22Rv1 (cell line): Measurements from ENCODE around the gene GATAD2A.

Experiments used
- H3K27ac ChIP-seq: fragments of 450-650 bp; 2 replicates; pipeline ENCODE4 v1.5.1; 2017
- ZFX ChIP-seq: fragments of 450-650 bp; IDR thresholded peaks from 2 replicates; pipeline ENCODE4 v1.6.1; 2017; ENCODE audit warnings: antibody characterized with exemption, borderline replicate concordance
- TF ChIP-seq, protein P1 (sequence below): fragments of 450-650 bp; IDR thresholded peaks from 2 replicates; pipeline ENCODE4 v1.5.1; 2017; ENCODE audit warnings: mild to moderate bottlenecking

Gene GATAD2A

DNA sequence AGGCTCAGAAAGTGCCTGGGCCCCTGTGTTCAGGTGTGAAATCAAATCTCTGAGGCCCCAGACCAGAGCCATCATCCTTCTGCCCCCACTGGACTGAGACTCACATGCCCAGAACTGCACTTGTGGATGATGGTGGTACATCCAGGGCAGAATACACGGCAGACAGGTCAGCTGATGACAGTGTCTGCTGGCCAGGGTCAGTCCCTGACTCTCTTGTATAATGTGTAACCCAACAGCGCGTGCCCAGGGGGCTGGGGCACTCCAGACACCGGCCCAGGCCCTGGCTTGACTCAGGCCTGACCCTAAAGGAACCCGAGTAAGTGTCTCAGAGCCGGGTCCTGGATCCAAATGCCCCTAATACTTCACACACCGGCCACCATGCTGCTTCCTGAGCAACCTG lies 37.4 kb upstream of the GATAD2A start:
- H3K27ac ChIP-seq, result no peak overlapping the region
- no peak for TF ChIP-seq ZFX
- TF ChIP-seq, protein P1, sequence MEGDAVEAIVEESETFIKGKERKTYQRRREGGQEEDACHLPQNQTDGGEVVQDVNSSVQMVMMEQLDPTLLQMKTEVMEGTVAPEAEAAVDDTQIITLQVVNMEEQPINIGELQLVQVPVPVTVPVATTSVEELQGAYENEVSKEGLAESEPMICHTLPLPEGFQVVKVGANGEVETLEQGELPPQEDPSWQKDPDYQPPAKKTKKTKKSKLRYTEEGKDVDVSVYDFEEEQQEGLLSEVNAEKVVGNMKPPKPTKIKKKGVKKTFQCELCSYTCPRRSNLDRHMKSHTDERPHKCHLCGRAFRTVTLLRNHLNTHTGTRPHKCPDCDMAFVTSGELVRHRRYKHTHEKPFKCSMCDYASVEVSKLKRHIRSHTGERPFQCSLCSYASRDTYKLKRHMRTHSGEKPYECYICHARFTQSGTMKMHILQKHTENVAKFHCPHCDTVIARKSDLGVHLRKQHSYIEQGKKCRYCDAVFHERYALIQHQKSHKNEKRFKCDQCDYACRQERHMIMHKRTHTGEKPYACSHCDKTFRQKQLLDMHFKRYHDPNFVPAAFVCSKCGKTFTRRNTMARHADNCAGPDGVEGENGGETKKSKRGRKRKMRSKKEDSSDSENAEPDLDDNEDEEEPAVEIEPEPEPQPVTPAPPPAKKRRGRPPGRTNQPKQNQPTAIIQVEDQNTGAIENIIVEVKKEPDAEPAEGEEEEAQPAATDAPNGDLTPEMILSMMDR, result no peak

DNA sequence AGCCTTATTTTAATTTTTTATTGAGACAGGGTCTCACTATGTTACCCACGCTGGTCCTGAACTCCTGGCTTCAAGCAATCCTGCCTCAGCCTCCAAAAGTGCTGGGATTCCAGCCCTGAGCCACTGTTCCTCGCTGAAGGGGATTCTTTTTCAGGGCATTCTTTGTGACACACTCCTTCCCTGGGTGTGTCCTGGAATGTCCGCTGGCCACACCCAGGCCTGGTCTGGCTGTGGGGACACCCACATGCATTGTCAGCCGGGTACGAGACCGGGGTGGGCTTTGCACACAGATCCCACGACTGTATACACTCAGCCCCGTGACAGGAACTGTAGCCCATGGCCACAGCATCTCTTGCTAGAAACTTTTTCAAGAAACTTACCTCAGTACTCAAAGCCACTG lies 34.4 kb upstream of the GATAD2A start:
- TF ChIP-seq ZFX, result no peak
- no peak overlapping the region for H3K27ac ChIP-seq

DNA sequence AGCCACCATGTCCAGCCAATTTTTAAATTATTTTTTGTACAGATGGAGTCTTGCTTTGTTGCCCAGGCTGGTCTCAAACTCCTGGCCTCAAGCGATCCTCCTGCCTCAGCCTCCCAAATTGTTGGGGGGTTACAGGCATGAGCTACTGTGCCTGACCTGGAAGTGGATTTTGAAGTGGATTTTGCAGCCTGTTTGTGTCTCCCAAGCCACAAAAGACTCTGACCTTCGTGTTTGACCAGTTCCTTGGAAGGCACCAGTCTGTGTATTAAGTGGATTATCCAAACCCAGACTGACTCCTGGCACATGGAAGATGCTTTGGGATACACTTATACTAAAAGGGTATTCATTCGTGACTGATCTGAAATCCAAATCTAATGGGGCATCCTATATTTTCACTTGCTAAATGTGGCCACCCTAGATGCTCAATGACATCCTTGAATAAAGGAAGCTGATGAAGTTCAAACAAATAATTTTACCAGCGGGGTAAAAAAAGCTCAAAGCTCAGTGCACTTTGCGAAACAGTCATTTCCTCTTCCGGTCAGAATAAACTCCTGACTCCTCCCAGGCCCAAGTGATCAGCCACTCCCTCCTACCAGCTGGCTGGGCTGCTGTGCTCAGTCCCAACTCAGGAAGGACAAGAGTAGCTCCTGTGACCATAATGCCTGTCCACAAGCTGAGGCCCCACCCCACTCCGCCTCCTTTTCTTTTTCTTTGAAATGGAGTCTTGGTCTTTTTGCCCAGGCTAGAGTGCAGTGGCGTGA lies 32.6 kb upstream of the GATAD2A start:
- TF ChIP-seq ZFX, result no peak
- TF ChIP-seq, protein P1, result no peak
- peak overlapping the region; percentile 86 for H3K27ac ChIP-seq

DNA sequence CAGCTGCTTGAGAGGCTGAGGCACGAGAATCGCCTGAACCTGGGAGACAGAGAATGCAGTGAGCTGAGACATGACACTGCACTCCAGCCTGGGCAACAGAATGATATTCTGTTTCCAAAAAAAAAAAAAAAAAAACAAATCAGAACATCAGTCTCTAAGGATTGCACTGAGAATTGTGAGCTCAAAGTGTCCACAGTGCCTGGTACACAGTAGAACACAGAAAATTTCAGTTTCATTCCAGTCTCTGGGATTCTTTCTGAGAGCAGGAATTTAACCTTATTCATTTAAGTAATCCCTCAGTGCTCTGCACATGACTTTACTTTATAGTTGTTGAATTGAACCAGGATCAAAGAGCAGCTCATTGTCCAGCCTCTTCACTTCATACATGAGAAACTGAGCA lies 25.9 kb upstream of the GATAD2A start:
- peak overlapping the region; percentile 97; the same call in 1 of the 2 replicates for H3K27ac ChIP-seq
- no peak for TF ChIP-seq ZFX
- TF ChIP-seq, protein P1, result no peak

DNA sequence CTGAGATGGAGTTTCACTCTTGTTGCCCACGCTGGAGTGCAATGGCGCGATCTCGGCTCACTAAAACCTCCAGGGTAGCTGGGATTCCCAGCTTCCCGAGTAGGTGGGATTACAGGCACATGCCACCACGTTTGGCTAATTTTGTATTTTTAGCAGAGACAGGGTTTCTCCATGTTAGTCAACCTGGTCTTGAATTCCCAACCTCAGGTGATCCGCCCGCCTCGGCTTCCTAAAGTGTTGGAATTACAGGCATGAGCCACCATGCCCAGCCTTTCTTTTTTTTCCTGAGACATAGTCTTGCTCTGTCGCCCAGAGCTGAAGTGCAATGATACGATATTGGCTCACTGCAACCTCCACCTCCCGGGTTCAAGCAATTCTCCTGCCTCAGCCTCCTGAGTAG lies 25.2 kb upstream of the GATAD2A start:
- peak overlapping the region; percentile 22 for H3K27ac ChIP-seq

DNA sequence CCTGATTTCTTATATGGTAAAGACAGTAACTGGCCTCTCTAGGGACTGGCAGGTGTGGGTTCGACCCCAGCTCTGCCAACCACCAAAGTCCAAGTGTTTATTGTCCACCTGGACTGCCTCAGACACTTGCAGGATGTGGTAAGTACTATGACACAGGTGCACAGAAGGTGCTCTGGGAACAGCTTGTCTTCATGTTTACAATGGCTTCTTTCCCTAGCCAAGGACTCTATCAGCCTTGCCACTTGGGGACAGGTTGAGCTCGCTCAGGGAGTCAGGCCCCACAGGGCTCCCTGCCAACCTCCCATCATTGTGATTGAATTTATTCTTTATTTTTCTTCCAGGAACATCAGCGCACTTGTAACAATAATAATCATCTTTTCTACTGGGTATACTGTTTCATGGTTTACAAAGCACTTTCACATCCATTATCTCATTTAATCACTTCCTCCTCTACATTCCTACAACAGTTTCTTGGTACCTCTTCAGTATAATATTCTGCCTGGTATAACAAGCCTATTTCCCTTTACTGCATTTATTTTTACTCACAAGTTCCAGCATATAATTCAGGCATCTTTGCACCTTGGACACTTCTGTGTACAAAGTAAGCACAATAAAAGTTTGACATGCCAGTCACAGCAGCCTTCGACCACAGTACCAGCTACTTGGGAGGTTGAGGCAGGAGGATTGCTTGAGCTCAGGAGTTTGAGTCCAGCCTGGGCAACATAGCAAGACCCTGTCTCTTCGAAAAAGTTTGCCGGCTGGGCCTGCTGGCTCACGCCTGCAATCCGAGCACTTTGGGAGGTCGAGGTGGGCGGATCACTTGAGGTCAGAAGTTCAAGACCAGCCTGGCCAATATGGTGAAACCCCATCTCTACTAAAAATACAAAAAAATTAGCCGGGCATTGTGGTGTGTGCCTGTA lies 24.2 kb upstream of the GATAD2A start:
- no peak for TF ChIP-seq ZFX
- TF ChIP-seq, protein P1, result no peak
- peak overlapping the region; percentile 22 for H3K27ac ChIP-seq

DNA sequence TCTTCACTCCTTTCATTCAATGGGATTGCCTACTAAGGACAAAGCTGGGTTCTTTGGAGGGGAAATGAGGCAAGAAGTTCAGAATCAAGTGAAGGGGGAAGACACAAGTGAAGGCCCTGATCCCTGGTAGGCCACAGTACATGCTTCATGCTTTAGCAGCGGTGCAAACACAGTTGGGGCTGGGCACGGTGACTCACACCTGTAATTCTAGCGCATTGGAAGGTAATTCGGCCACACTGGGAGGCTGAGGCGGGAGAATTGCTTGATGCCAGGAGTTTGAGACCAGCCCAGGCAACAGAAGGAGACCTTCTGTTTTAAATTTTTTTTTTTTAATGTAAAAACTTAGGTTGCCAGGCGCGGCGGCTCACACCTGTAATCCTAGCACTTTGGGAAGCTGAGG lies 23.4 kb upstream of the GATAD2A start:
- TF ChIP-seq, protein P1, result no peak
- TF ChIP-seq ZFX, result no peak
- H3K27ac ChIP-seq, result 0 out of 2 replicates have a peak overlapping the region, but pooled peaks have one; percentile 22

DNA sequence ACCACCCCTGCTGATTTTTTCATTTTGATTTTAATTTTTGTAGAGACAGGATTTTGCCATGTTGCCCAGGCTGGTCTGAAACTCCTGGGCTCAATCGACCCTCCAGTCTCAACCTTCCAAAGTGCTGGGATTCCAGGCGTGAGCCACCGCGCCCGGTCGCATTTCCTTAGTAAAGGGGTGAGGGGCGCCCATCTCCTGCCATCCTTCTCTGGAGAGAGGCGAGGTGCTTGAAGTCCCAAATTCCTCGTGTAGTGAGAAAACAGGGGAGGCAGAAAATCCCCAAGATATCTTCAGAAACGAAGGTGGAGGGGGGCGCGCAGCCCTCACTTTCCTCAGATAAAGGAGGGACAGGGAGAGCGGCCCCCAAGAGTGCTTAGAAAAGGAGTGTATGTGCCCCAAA lies 21.0 kb upstream of the GATAD2A start:
- no peak overlapping the region; the same call in 1 of the 2 replicates for H3K27ac ChIP-seq
- no peak for TF ChIP-seq ZFX
- TF ChIP-seq, protein P1, result no peak
